Nephron progenitor cell (in vitro differentiated cells): Measurements from ENCODE around the gene BICRAL.
"Not testable (repeated sequence)": the region's sequence is repeated elsewhere in the genome, so short reads cannot be mapped to it uniquely, and the experiment has no call there.

ENCODE experiments used
- DNase-seq: peaks from one replicate; pipeline ENCODE4 v3.0.0; 2021
- H3K27ac Mint-ChIP-seq: 2 replicates; pipeline ENCODE4 v1.8.0; 2021; ENCODE audit warnings: mild to moderate bottlenecking, moderate library complexity, mixed read lengths
- H3K27me3 Mint-ChIP-seq: 2 replicates; pipeline ENCODE4 v1.8.0; 2021; ENCODE audit warnings: mild to moderate bottlenecking, low read depth, mixed read lengths; ENCODE audit not compliant: poor library complexity
- H3K36me3 Mint-ChIP-seq: 2 replicates; pipeline ENCODE4 v1.8.0; 2021; ENCODE audit warnings: low read depth, mixed read lengths
- H3K4me1 Mint-ChIP-seq: 2 replicates; pipeline ENCODE4 v1.8.0; 2021; ENCODE audit warnings: mixed read lengths
- H3K4me3 Mint-ChIP-seq: 2 replicates; pipeline ENCODE4 v1.8.0; 2021; ENCODE audit warnings: mild to moderate bottlenecking, moderate library complexity, mixed read lengths
- H3K9me3 Mint-ChIP-seq: 2 replicates; pipeline ENCODE4 v1.8.0; 2021; ENCODE audit warnings: mild to moderate bottlenecking, moderate library complexity, mixed read lengths
- TF ChIP-seq, protein P1 (sequence below): fragments of 200-600 bp; sonication (generic); IDR thresholded peaks from 2 replicates; pipeline ENCODE4 v1.5.0; 2021; ENCODE audit warnings: antibody characterized with exemption

BICRAL gene

DNA sequence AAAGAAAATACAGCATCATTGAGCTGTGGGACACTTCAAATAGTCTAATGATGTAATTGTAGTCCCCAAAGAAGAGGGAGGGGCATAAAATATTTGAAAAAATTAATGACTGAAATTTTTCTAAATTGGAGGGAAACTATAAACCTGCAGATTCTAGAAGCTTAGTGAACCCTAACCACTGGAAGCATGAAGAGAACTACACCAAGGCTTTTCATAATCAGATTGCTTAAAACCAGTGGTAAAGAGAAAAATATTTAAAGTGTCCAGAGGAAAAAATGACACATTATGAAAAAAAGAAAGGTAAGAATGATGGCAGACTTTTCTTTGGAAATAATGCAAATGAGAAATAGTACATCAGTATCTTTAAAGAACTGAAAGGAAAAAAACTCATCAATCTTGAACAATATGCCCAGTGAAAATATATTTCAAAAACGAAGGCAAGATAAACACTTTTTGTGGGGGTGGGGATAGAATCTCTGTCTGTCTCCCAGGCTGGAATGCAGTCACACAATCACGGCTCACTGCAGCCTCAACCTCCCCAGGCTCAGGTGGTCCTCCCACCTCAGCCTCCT lies 31.3 kb downstream of the BICRAL start:
- Mint-ChIP-seq H3K27ac (no peak overlapping the region), H3K9me3 (no peaks in the 10 kb centered on the region), H3K4me3 (no peak overlapping the region), H3K36me3 (peaks cover 4% of the 10 kb centered on the region), H3K27me3 (no peaks in the 10 kb centered on the region), H3K4me1 (peaks cover 11% of the 10 kb centered on the region)
- TF ChIP-seq, protein P1, sequence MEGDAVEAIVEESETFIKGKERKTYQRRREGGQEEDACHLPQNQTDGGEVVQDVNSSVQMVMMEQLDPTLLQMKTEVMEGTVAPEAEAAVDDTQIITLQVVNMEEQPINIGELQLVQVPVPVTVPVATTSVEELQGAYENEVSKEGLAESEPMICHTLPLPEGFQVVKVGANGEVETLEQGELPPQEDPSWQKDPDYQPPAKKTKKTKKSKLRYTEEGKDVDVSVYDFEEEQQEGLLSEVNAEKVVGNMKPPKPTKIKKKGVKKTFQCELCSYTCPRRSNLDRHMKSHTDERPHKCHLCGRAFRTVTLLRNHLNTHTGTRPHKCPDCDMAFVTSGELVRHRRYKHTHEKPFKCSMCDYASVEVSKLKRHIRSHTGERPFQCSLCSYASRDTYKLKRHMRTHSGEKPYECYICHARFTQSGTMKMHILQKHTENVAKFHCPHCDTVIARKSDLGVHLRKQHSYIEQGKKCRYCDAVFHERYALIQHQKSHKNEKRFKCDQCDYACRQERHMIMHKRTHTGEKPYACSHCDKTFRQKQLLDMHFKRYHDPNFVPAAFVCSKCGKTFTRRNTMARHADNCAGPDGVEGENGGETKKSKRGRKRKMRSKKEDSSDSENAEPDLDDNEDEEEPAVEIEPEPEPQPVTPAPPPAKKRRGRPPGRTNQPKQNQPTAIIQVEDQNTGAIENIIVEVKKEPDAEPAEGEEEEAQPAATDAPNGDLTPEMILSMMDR, result no peak
- DNase-seq, result no peak

DNA sequence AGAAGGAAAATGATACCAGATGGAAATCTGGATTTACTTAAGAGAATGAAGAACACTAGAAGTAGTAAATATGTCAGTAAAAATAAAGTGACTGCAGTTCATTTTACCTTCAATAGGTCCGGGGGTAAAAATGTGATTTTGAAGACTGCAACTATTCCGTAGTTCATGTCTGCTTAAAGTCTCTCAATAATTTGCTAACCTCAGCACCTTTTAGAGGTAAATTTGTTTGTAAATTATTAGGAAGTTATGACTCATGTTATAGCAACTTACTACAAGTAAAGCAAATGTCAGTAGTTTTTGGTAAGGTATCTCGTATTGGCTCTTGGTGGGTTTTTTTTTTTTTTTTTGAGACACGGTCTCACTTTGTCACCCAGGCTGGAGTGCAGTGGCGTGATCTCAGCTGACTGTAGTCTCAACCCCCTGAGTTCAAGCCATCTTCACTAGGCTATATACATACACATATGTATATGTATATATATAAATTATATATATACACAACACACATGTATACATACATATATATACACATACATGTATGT lies 32.1 kb downstream of the BICRAL start:
- no peaks in the 10 kb centered on the region for H3K27me3 Mint-ChIP-seq
- TF ChIP-seq, protein P1, result no peak
- H3K4me3 Mint-ChIP-seq, result no peak overlapping the region

DNA sequence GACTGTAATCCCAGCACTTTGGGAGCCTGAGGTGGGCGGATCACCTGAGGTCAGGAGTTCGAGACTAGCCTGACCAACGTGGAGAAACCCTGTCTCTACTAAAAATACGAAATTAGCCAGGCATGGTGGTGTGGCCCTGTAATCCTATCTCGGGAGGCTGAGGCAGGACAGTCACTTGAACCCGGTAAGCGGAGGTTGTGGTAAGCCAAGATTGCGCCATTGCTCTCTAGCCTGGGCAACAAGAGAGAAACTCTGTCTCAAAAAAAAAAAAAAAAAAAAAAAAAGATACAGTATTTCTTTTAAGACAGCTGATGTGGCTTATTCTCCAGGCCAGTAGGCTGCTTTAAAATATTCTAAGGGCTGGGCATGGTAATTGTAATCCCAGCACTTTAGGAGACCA lies 33.9 kb downstream of the BICRAL start:
- DNase-seq, H3K36me3 Mint-ChIP-seq, H3K27ac Mint-ChIP-seq, H3K4me3 Mint-ChIP-seq, H3K9me3 Mint-ChIP-seq, H3K27me3 Mint-ChIP-seq: not testable (repeated sequence)
- peaks cover 21% of the 10 kb centered on the region for H3K4me1 Mint-ChIP-seq

More for the DNA sequence above, 32.1 kb downstream of the BICRAL start:
- peaks cover 9% of the 10 kb centered on the region for H3K4me1 Mint-ChIP-seq
- no peak for DNase-seq
- H3K9me3 Mint-ChIP-seq, result no peaks in the 10 kb centered on the region
- no peak overlapping the region for H3K27ac Mint-ChIP-seq
- peaks cover 4% of the 10 kb centered on the region for H3K36me3 Mint-ChIP-seq

DNA sequence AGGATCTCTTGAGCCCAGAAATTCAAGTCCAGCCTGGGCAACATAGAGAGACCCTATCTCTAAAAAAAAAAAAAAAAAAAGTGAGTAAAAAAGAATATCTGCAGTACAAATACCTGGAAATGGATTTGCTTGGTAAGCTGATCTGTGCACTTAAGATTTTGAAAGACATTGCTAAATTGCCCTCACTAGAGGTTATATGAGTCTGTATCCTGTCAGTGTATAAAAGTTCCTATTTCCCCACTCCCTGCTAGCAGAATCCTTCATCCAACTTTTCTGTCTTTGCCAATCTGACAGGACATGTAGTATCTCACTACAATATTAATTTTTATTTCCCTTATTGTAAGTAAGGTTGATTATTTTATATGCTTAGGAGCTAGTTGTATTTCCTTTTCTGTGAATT lies 36.1 kb downstream of the BICRAL start:
- H3K36me3 Mint-ChIP-seq, result no peaks in the 10 kb centered on the region
- DNase-seq, result no peak
- no peaks in the 10 kb centered on the region for H3K9me3 Mint-ChIP-seq
- no peak overlapping the region for H3K27ac Mint-ChIP-seq
- no peaks in the 10 kb centered on the region for H3K27me3 Mint-ChIP-seq
- H3K4me1 Mint-ChIP-seq, result peaks cover 32% of the 10 kb centered on the region
- H3K4me3 Mint-ChIP-seq, result no peak overlapping the region
- TF ChIP-seq, protein P1, result no peak

DNA sequence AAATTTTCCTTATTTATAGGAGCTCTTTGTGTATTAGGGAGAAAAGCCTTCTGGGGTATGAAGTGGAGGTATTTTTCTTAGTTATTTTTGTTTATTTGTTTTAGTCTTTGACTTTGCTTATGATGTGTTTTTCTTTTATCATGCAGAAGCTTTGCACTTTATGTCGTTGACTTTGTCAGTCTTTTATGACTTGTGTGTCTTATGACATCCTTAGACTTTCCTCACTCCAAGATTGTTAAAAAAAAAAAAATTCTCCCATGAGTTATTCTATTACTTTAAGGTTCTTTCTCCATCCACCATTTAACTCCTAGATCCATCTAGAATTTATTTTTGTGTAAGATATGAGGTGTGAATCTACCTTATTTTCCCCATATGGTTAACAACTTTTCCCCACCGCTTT lies 36.6 kb downstream of the BICRAL start:
- H3K9me3 Mint-ChIP-seq, result no peaks in the 10 kb centered on the region
- DNase-seq, result no peak
- H3K27me3 Mint-ChIP-seq, result no peaks in the 10 kb centered on the region
- no peak overlapping the region for H3K4me3 Mint-ChIP-seq
- TF ChIP-seq, protein P1, result no peak
- H3K36me3 Mint-ChIP-seq, result no peaks in the 10 kb centered on the region
- no peak overlapping the region for H3K27ac Mint-ChIP-seq
- peaks cover 32% of the 10 kb centered on the region for H3K4me1 Mint-ChIP-seq

DNA sequence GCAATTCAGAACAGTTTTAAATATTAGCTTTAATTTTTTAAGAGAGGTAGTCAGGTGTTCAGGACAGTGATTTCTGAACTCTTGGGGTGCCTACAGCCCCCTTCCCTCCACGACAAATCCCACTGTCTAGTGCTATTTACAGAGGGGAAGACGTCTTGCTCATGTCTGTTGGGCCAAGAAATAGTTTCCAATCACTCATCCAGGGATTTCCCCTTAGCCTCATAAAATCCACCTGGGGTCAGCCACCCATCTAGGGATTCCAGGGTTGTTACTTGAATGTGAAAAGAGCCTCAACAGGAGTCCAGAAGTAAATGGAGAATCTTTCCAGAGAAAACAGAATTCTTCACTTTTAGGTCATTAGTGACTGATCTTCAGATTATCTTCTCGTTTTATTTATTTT lies 37.0 kb downstream of the BICRAL start:
- H3K9me3 Mint-ChIP-seq, result no peaks in the 10 kb centered on the region
- no peak overlapping the region for H3K4me3 Mint-ChIP-seq
- H3K4me1 Mint-ChIP-seq, result peaks cover 32% of the 10 kb centered on the region
- no peaks in the 10 kb centered on the region for H3K27me3 Mint-ChIP-seq
- no peaks in the 10 kb centered on the region for H3K36me3 Mint-ChIP-seq
- H3K27ac Mint-ChIP-seq, result no peak overlapping the region
- DNase-seq, result no peak
- TF ChIP-seq, protein P1, result no peak
